Measurements from ENCODE around the gene DAD1.

Gene DAD1

GRCh38 chr14:22517117-22517720 is 71.8 kb downstream of the DAD1 start:
- no peak for DNase-seq (ENCODE audit: low read depth in 2 of 2)

GRCh38 chr14:22515929-22516328 is 73.1 kb downstream of the DAD1 start:
- DNase-seq (ENCODE audit: low read depth in 2 of 2): no peak

Data from activated CD8-positive, alpha-beta memory T cell treated with anti-CD3 and anti-CD28 coated beads for 4 hours (primary cell).